Liver (tissue), 9 donors: Measurements from ENCODE around the gene ATP2A3. TPM values are rescaled to one million over a fixed set of nuclear protein-coding genes. Genes with fewer than 3 reads are reported as not detected.

ENCODE experiments used
- DNase-seq: peaks from one replicate; pipeline ENCODE4 v3.0.0-alpha.2; 2017; ENCODE audit warnings: low spot score
- H3K27ac ChIP-seq, 2 donors: one replicate each; pipeline ENCODE4 v1.7.0; 2013; ENCODE audit warnings: inconsistent platforms in 2 of 2, low read length in 2 of 2, control low read depth in 1 of 2, low read depth in 1 of 2, mild to moderate bottlenecking in 1 of 2
- H3K27me3 ChIP-seq, 4 donors: one replicate each; pipeline versions ENCODE4 v1.6.1 to v1.7.0; 2013; ENCODE audit warnings: low read length in 3 of 4, inconsistent platforms in 1 of 4, mild to moderate bottlenecking in 1 of 4, moderate library complexity in 1 of 4; ENCODE audit not compliant: control insufficient read depth in 4 of 4, insufficient read depth in 4 of 4
- H3K36me3 ChIP-seq, 4 donors: one replicate each; pipeline versions ENCODE4 v1.6.1 to v1.7.0; 2013; ENCODE audit warnings: low read length in 3 of 4, mild to moderate bottlenecking in 3 of 4, low read depth in 1 of 4, moderate library complexity in 1 of 4; ENCODE audit not compliant: control insufficient read depth in 4 of 4, insufficient read depth in 3 of 4
- H3K4me1 ChIP-seq, 4 donors: one replicate each; pipeline versions ENCODE4 v1.6.1 to v1.7.0; 2013; ENCODE audit warnings: low read length in 3 of 4, mild to moderate bottlenecking in 3 of 4, moderate library complexity in 1 of 4; ENCODE audit not compliant: control insufficient read depth in 4 of 4, insufficient read depth in 4 of 4
- H3K4me3 ChIP-seq, 3 donors: one replicate each; pipeline versions ENCODE4 v1.6.1 to v1.7.0; 2013; ENCODE audit warnings: low read length in 3 of 3, control low read depth in 1 of 3, low read depth in 1 of 3, mild to moderate bottlenecking in 1 of 3
- H3K9ac ChIP-seq, 2 donors: one replicate each; pipeline ENCODE4 v1.7.0; 2013; ENCODE audit warnings: low read length in 2 of 2, mild to moderate bottlenecking in 2 of 2, moderate library complexity in 2 of 2, control low read depth in 1 of 2, low read depth in 1 of 2
- H3K9me3 ChIP-seq, 4 donors: one replicate each; pipeline versions ENCODE4 v1.6.1 to v1.7.0; 2013; ENCODE audit warnings: low read length in 3 of 4; ENCODE audit not compliant: control insufficient read depth in 4 of 4
- ATF3 ChIP-seq: IDR thresholded peaks from 2 replicates; pipeline ENCODE4 v1.6.1; 2016; ENCODE audit warnings: antibody characterized with exemption
- CTCF ChIP-seq: fragments of 150-350 bp; IDR thresholded peaks from 2 replicates; pipeline ENCODE4 v1.5.1; 2017; ENCODE audit warnings: improper control_type of control experiment, low read depth, low read length; ENCODE audit not compliant: missing input control
- EGR1 ChIP-seq, 2 donors: IDR thresholded peaks; 2 replicates each; pipeline ENCODE4 v1.6.1; 2016 to 2018; ENCODE audit warnings: antibody characterized with exemption in 2 of 2, low read depth in 2 of 2
- FOXA1 ChIP-seq: IDR thresholded peaks from 2 replicates; pipeline ENCODE4 v1.6.1; 2016; ENCODE audit warnings: antibody characterized with exemption
- FOXA2 ChIP-seq: IDR thresholded peaks from 2 replicates; pipeline ENCODE4 v1.6.1; 2016; ENCODE audit warnings: antibody characterized with exemption
- GABPA ChIP-seq, 2 donors: IDR thresholded peaks in 1 of 2; conservative IDR thresholded peaks in 1 of 2; 2 replicates each; pipeline ENCODE4 v1.6.1; 2016; ENCODE audit warnings: antibody characterized with exemption in 2 of 2, mild to moderate bottlenecking in 1 of 2, moderate library complexity in 1 of 2
- HNF4A ChIP-seq, 2 donors: conservative IDR thresholded peaks; 2 replicates each; pipeline ENCODE4 v1.6.1; 2016; ENCODE audit warnings: antibody characterized with exemption in 2 of 2, mild to moderate bottlenecking in 2 of 2
- HNF4G ChIP-seq: IDR thresholded peaks from 2 replicates; pipeline ENCODE4 v1.6.1; 2016; ENCODE audit warnings: antibody characterized with exemption
- JUND ChIP-seq, 2 donors: IDR thresholded peaks; 2 replicates each; pipeline ENCODE4 v1.6.1; 2016; ENCODE audit warnings: antibody characterized with exemption in 2 of 2
- NR2F2 ChIP-seq: IDR thresholded peaks from 2 replicates; pipeline ENCODE4 v1.6.1; 2016; ENCODE audit warnings: antibody characterized with exemption
- RAD21 ChIP-seq, 2 donors: IDR thresholded peaks; 2 replicates each; pipeline ENCODE4 v1.6.1; 2016; ENCODE audit warnings: antibody characterized with exemption in 2 of 2, mild to moderate bottlenecking in 2 of 2
- REST ChIP-seq: IDR thresholded peaks from 2 replicates; pipeline ENCODE4 v1.6.1; 2016; ENCODE audit warnings: antibody characterized with exemption, mild to moderate bottlenecking
- RXRA ChIP-seq, 2 donors: IDR thresholded peaks; 2 replicates each; pipeline ENCODE4 v1.6.1; 2017 to 2018; ENCODE audit warnings: antibody characterized with exemption in 2 of 2, mild to moderate bottlenecking in 1 of 2
- SP1 ChIP-seq: IDR thresholded peaks from 2 replicates; pipeline ENCODE4 v1.6.1; 2018; ENCODE audit warnings: antibody characterized with exemption, mild to moderate bottlenecking
- TAF1 ChIP-seq: conservative IDR thresholded peaks from 2 replicates; pipeline ENCODE4 v1.6.1; 2016; ENCODE audit warnings: antibody characterized with exemption, mild to moderate bottlenecking
- YY1 ChIP-seq: IDR thresholded peaks from 2 replicates; pipeline ENCODE4 v1.6.1; 2016; ENCODE audit warnings: antibody characterized with exemption, mild to moderate bottlenecking
- WGBS: extraction: QIAGEN DNeasy Blood & Tissue Kit; methylation state at CpG from one replicate; pipeline ENCODE4 v1.1.7; 2013; 5-methylcytosine and 5-hydroxymethylcytosine counted together
- polyA plus RNA-seq, 2 donors: library from polyadenylated mRNA; stranded (reverse) in 1 of 2; unstranded in 1 of 2; fragments of 200-250 nt in 1 of 2; fragments of >200 nt in 1 of 2; fragmentation: Nextera tagmentation in 1 of 2; extraction: Ambion mirVana in 1 of 2; gene quantifications; one replicate each; pipeline versions ENCODE4 v1.2.1 to v1.2.3, GENCODE V29; 2013 to 2015
- total RNA-seq, 2 donors: library from RNA; depleted of rRNA; stranded (reverse); fragments of >200 nt; gene quantifications; one replicate each; pipeline ENCODE4 v1.2.3, GENCODE V29; 2014
- TF ChIP-seq, protein P1 (sequence below): IDR thresholded peaks from 2 replicates; pipeline ENCODE4 v1.6.1; 2016; ENCODE audit warnings: antibody characterized with exemption
- TF ChIP-seq, protein P2 (sequence below): IDR thresholded peaks from 2 replicates; pipeline ENCODE4 v1.6.1; 2016; ENCODE audit warnings: antibody characterized with exemption
- donor health status: healthy.
- donor health status: healthy.
- donor health status: healthy.
- donor health status: healthy.
- donor health status: healthy.

ATP2A3 gene
- total and polyA plus RNA-seq, 4 donors: 1.4 to 17.1 (median 3.2) TPM

- Histone ChIP-seq H3K9ac (no peak overlapping the region), H3K4me3 (no peak overlapping the region), H3K27ac (no peak overlapping the region), H3K9me3 (no peaks in the 10 kb centered on the region), H3K27me3 (no peaks in the 10 kb centered on the region), H3K4me1 (no peaks in the 10 kb centered on the region), H3K36me3 (no peaks in the 10 kb centered on the region)
- WGBS: 88% methylated on average over 1 of the region's 1 CpG
- TF ChIP-seq RXRA (IDR thresholded peaks at IDR 0.05): no peak
- TF ChIP-seq HNF4A (conservative IDR thresholded peaks at IDR 0.05): no peak
- no peak for TF ChIP-seq SP1
- TF ChIP-seq RAD21 (IDR thresholded peaks at IDR 0.05): no peak
- no peak for TF ChIP-seq TAF1
- TF ChIP-seq FOXA1: no peak
- no peak for TF ChIP-seq YY1
- TF ChIP-seq ATF3: no peak
- no peak for TF ChIP-seq FOXA2
- TF ChIP-seq, protein P1, sequence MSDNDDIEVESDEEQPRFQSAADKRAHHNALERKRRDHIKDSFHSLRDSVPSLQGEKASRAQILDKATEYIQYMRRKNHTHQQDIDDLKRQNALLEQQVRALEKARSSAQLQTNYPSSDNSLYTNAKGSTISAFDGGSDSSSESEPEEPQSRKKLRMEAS: no peak
- no peak for TF ChIP-seq CTCF
- TF ChIP-seq EGR1 (IDR thresholded peaks at IDR 0.05; ENCODE audit: low read depth in 2 of 2): no peak
- TF ChIP-seq JUND (IDR thresholded peaks at IDR 0.05): no peak
- TF ChIP-seq, protein P2, sequence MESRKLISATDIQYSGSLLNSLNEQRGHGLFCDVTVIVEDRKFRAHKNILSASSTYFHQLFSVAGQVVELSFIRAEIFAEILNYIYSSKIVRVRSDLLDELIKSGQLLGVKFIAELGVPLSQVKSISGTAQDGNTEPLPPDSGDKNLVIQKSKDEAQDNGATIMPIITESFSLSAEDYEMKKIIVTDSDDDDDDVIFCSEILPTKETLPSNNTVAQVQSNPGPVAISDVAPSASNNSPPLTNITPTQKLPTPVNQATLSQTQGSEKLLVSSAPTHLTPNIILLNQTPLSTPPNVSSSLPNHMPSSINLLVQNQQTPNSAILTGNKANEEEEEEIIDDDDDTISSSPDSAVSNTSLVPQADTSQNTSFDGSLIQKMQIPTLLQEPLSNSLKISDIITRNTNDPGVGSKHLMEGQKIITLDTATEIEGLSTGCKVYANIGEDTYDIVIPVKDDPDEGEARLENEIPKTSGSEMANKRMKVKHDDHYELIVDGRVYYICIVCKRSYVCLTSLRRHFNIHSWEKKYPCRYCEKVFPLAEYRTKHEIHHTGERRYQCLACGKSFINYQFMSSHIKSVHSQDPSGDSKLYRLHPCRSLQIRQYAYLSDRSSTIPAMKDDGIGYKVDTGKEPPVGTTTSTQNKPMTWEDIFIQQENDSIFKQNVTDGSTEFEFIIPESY: no peak
- TF ChIP-seq HNF4G: no peak
- TF ChIP-seq GABPA (IDR thresholded peaks at IDR 0.05 in 1 of 2, conservative IDR thresholded peaks at IDR 0.05 in 1 of 2): no peak
- no peak for TF ChIP-seq REST
- no peak for TF ChIP-seq NR2F2
- DNase-seq: no peak
Measured at GRCh38 chr17:3929764-3930163, 34.5 kb downstream of the ATP2A3 start.
